Adipocyte (in vitro differentiated cells): ENCODE data around the gene DERA.

Source experiments
- DNase-seq: peaks from one replicate; pipeline ENCODE4 v3.0.0-alpha.2; 2015; ENCODE audit warnings: low read depth
- H3K27me3 ChIP-seq: replicated peaks from 2 replicates; pipeline ENCODE4 v1.7.0; 2013; ENCODE audit warnings: mild to moderate bottlenecking, low read length, moderate library complexity; ENCODE audit not compliant: control insufficient read depth, insufficient read depth
- H3K36me3 ChIP-seq: 2 replicates; pipeline ENCODE4 v1.7.0; 2013; ENCODE audit warnings: low read length, mild to moderate bottlenecking, moderate library complexity; ENCODE audit not compliant: control insufficient read depth, insufficient read depth, severe bottlenecking
- H3K4me1 ChIP-seq: 2 replicates; pipeline ENCODE4 v1.7.0; 2013; ENCODE audit warnings: mild to moderate bottlenecking, low read length, moderate library complexity; ENCODE audit not compliant: control insufficient read depth, insufficient read depth
- H3K4me3 ChIP-seq: 2 replicates; pipeline ENCODE4 v1.7.0; 2013; ENCODE audit warnings: mild to moderate bottlenecking, low read length, moderate library complexity
- H3K9ac ChIP-seq: 2 replicates; pipeline ENCODE4 v1.7.0; 2013; ENCODE audit warnings: mild to moderate bottlenecking, low read length, moderate library complexity
- H3K9me3 ChIP-seq: 2 replicates; pipeline ENCODE4 v1.7.0; 2013; ENCODE audit warnings: mild to moderate bottlenecking, low read length, moderate library complexity; ENCODE audit not compliant: control insufficient read depth

Gene DERA

DNA sequence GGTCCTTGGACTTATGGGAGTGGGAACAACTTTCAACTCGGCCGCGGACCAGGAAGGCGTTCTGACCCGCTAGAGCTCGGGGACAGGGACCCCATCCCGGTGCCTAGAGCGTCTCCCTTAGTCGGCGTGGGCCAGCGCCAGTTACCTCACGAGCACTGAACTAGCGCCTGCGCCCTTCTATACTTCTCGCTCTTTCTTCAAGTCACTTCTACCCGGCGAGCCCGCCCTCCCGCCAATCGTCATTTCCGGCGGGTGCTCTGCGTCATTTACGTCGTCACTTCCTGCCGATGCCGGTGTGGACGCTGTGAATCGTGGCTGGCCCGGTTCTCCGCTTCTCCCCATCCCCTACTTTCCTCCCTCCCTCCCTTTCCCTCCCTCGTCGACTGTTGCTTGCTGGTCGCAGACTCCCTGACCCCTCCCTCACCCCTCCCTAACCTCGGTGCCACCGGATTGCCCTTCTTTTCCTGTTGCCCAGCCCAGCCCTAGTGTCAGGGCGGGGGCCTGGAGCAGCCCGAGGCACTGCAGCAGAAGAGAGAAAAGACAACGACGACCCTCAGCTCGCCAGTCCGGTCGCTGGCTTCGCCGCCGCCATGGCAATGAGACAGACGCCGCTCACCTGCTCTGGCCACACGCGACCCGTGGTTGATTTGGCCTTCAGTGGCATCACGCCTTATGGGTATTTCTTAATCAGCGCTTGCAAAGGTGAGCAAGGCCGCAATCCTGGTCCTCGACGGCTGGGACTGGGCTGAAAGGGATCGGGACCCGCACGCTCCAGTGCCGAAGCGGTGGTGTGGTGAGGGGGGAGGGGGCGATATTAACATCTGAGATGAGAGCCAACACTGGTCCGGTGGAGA is 28.8 kb upstream of the DERA start, which contains the start of gene STRAP:
Gene STRAP, plus strand, starts transcription at position 270 of the 854 bp plus-strand sequence. Its CDS starts 321 bp downstream, at position 591.
- Histone ChIP-seq H3K4me3 (peak within 1 kb of the TSS; percentile 99), H3K9me3 (no peaks in the 10 kb centered on the region), H3K27me3 (no peaks in the 10 kb centered on the region), H3K36me3 (peaks cover 16% of the 10 kb centered on the region), H3K9ac (peak within 1 kb of the TSS; percentile 95), H3K4me1 (peaks cover 39% of the 10 kb centered on the region)
- DNase-seq: peak; percentile 99

DNA sequence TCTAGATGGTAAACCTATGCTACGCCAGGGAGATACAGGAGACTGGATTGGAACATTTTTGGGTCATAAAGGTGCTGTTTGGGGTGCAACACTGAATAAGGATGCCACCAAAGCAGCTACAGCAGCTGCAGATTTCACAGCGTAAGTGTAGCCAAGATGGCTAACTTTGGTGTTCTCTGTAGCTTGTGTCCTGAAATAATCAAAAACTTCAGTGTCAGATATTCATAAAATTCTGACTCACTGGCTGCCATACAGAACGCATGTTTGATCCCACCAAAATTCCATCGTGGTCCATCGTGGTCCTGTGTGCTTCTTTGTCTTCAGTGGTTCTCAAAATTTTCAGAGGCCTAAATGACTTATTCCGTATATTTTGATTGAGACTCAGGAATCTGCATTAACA is 27.6 kb upstream of the DERA start:
- DNase-seq: peak; percentile 40
- Histone ChIP-seq H3K4me3 (peak overlapping the region; percentile 99), H3K27me3 (no peaks in the 10 kb centered on the region), H3K9ac (peak overlapping the region; percentile 95), H3K9me3 (no peaks in the 10 kb centered on the region), H3K36me3 (peaks cover 16% of the 10 kb centered on the region), H3K4me1 (peaks cover 51% of the 10 kb centered on the region)

DNA sequence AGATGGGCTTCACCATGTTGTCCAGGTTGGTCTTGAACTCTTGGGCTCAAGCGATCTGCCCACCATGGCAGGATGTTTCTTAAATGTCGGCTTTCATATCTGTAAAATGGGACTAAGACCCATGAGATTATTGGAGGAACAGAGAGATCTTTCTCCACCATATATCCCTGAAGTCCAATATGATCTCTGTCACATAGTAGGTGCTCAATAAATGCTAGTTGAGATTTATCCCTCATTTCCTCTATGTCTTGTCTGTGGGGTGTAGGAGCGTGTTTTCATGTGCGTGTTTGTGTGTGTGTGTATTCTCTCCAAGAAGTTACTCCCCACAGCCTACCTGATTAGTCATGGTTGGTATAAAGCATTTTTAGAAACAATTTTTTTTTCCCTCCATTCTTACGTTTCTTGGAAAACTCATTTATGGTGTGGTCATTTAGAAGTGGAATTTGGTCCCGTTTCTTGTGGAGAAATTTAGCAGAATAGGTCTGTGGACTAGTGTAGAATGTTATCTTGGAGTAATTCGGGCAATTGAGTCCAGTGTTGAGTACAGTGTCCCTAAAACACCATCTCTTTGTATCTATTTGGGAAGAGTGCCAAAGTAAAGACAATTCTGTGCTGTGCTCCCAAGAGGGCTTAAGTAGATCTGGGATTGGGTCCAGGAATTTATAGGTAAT is 24.6 kb upstream of the DERA start:
- peaks cover 33% of the 10 kb centered on the region for H3K36me3 ChIP-seq
- no peak overlapping the region for H3K9ac ChIP-seq
- DNase-seq: no peak

DNA sequence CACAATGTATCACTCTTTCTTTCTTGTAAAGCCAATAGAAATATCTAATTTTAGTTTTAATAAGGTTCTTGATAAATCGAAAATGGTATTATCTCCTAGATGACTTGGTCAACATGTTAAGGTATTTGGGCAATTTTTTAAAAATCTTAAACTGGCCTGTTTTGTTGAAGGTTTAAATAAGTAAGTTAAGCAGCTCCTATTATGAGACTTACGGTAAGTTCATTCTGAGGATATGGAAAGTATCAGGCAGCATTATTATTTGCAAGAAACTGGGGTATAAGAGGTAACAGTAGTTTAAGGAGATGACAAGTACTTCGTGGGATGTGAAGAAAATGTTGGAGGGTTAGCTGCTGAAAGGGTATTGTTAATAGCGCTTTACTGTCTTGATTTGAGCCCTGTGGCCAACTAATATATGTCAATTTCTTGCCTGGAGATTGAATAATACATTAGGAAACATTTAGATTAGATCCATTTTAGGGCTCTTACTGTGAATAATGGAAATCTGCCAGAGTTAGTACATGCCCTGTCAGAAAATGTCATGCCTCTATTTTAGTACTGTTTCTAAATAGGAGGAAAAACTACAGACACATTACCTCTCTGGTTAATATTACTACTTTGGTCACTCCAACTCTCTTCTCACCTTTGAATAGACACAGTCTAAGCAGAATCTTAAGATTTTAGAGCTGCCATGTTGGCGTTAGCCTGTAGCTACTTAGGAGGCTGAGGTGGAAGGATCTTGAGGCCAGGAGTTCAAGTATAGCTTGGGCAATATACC is 23.9 kb upstream of the DERA start:
- no peak overlapping the region for H3K9ac ChIP-seq
- H3K4me3 ChIP-seq: peak overlapping the region; percentile 35
- H3K36me3 ChIP-seq: peaks cover 40% of the 10 kb centered on the region
- DNase-seq: no peak
- no peaks in the 10 kb centered on the region for H3K9me3 ChIP-seq
- H3K4me1 ChIP-seq: peaks cover 43% of the 10 kb centered on the region
- H3K27me3 ChIP-seq: no peaks in the 10 kb centered on the region

More for the DNA sequence above, 24.6 kb upstream of the DERA start:
- Histone ChIP-seq H3K27me3 (no peaks in the 10 kb centered on the region), H3K9me3 (no peaks in the 10 kb centered on the region), H3K4me3 (peak overlapping the region; percentile 35), H3K4me1 (peaks cover 44% of the 10 kb centered on the region)

DNA sequence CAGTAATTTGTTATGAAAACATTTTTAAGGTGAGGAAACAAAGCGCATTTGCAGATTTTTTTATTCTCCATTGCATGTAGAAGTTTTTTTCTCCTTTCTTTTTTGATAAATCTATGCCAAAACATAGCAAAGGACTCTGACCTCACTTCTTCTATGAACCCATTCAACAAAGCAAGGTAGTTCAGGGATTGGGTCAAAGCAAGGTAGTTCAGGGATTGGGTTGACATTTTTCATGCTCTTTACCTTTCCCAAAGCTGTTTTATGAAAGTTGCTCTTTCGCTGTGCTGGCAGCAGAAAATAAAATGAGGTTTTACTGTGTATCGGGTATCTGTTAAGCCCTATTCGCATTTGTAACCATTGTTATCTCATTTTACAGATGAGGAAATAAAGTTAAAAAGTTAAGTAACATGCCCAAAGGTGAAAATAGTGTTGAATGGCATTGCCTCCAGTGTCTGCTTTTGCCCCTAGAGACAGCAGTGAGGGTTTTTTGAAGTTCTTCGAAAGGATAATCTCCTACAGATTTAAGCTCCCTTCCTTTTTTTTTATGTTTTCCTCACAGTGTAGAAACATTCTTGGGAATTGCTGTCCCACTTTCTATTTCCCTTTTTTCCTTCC is 18.4 kb upstream of the DERA start:
- H3K9me3 ChIP-seq: no peaks in the 10 kb centered on the region
- peaks cover 12% of the 10 kb centered on the region for H3K4me1 ChIP-seq
- H3K36me3 ChIP-seq: peaks cover 72% of the 10 kb centered on the region
- H3K4me3 ChIP-seq: no peak overlapping the region
- no peak overlapping the region for H3K9ac ChIP-seq
- no peak for DNase-seq
- H3K27me3 ChIP-seq: no peaks in the 10 kb centered on the region

DNA sequence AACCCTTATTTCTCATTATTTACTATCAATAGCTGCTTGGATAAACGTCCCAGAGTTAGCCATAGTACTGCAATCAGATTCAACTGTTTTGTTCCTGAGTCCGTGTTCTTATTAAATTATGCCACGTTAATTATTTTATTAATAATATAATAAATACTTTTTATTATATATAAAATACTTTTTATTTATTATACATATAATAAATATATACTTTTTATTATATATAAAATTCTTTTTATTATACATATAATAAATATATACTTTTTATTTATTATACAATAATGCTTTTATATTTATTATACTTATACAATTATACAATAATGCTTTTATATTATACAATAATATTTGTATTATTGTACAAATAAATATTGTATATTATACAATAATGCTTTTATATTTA is 17.9 kb upstream of the DERA start:
- Histone ChIP-seq H3K9me3 (no peaks in the 10 kb centered on the region), H3K27me3 (no peaks in the 10 kb centered on the region), H3K4me1 (peaks cover 11% of the 10 kb centered on the region), H3K4me3 (no peak overlapping the region), H3K9ac (no peak overlapping the region), H3K36me3 (peaks cover 78% of the 10 kb centered on the region)
- DNase-seq: no peak

DNA sequence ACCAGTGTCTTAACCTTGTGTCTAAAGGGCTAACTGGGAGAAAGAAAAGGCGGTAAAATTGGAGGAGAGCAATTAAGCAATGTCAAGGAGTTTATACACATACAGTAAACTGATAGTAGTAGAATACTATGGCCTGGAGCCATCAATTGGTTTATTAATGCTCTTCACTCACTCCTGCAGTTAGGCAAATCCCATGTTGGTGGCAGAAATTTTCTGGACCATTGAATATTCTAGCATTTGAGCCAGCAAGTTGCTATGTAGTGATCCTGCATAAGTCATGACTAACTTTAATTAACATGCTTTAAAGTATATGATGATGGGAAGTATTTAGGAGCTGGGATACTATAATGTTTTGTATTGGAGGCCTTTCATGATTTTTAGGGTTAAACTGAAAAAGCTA is 14.3 kb upstream of the DERA start:
- no peaks in the 10 kb centered on the region for H3K27me3 ChIP-seq
- no peak overlapping the region for H3K4me3 ChIP-seq
- DNase-seq: no peak
- H3K4me1 ChIP-seq: peaks cover 14% of the 10 kb centered on the region
- no peak overlapping the region for H3K9ac ChIP-seq
- peaks cover 92% of the 10 kb centered on the region for H3K36me3 ChIP-seq
- no peaks in the 10 kb centered on the region for H3K9me3 ChIP-seq

DNA sequence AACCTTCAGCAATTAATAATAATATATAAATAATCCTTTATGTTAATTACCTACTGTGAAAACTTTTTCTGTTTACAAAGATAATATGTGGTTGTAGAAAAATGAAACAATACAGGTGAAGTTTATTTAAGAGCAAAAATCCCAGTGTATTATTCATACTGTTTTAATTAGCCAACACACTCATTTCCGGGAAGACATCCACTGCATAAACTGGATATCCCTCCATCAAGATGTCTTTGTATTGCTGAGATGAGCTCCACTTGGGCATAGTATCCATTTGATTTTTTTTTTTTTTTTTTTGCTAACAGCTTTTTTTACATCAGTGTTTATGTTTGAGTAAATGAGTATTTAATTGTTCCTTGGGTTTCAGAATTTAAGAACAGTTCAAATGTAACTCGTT is 13.7 kb upstream of the DERA start:
- H3K36me3 ChIP-seq: peaks cover 92% of the 10 kb centered on the region
- no peak overlapping the region for H3K4me3 ChIP-seq
- H3K9me3 ChIP-seq: no peaks in the 10 kb centered on the region
- peaks cover 14% of the 10 kb centered on the region for H3K4me1 ChIP-seq
- H3K9ac ChIP-seq: no peak overlapping the region
- no peaks in the 10 kb centered on the region for H3K27me3 ChIP-seq
- no peak for DNase-seq

DNA sequence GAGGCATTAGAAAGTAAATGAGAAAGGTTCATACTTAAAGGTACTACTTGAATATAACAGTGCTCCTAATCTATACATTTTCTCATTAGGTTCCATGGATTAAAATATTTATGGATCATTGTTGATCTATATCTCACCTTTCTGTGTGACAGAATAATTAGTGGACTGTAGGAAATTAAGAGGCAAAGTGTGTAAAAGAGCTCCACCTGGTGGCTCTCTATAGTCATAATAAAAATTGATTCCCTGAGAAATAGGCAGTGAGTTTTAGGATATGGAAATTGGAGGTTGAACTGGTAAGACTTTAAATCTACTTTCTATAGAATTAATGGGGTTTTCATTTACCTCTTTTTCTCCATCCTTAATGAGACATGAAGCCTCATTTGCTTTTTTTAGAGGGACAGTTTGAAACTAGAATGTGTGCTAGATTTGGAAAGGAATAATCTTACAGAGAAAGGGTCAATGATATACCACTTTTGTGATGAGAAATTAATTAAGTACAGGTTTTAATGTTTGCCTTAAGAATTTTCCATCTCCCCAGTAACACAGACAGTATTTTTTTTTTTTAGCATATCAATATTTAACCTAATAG is 11.8 kb upstream of the DERA start:
- peak; percentile 71 for DNase-seq
- H3K9ac ChIP-seq: no peak overlapping the region
- H3K4me1 ChIP-seq: peaks cover 10% of the 10 kb centered on the region
- H3K27me3 ChIP-seq: no peaks in the 10 kb centered on the region
- H3K36me3 ChIP-seq: peaks cover 97% of the 10 kb centered on the region
- no peaks in the 10 kb centered on the region for H3K9me3 ChIP-seq
- H3K4me3 ChIP-seq: no peak overlapping the region

DNA sequence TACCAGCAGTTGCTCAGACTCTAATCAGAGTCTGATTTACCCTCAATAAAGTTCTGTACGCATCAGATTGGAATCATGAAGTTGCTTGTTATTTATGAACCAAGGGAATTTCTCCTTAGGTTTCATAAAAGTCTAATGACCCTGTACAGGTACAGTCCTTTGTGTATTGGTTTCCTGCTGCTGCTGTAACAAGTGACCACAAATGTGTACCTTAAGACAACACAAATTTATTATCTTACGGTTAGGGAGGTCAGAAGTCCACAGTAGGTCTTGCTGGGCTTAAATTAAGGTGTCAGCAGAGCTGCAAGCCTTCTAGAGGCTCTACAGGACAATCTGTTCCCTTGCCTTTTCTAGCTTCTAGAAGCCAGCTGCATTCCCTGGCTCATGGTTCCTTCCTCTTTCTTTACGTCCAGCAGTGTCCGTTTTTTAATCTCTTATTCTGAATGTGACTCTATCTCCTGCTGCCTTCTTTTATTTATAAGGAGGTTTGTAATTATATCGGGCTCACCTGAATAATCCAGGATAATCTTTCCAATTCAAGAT is 6.7 kb upstream of the DERA start:
- no peaks in the 10 kb centered on the region for H3K4me1 ChIP-seq
- H3K4me3 ChIP-seq: no peak overlapping the region
- peaks cover 69% of the 10 kb centered on the region for H3K36me3 ChIP-seq
- H3K9me3 ChIP-seq: no peaks in the 10 kb centered on the region
- no peak overlapping the region for H3K9ac ChIP-seq
- no peaks in the 10 kb centered on the region for H3K27me3 ChIP-seq
- no peak for DNase-seq
